SK-N-MC (cell line): ENCODE measurements around the gene PSMD1.

ENCODE experiments used
- DNase-seq: peaks from one replicate; pipeline ENCODE4 v3.0.0-alpha.2; 2011; ENCODE audit warnings: low read depth, low spot score
- H3K27ac ChIP-seq: fragments of 200-600 bp; sonication (generic); 2 replicates; pipeline ENCODE4 v1.5.1; 2016; ENCODE audit warnings: mixed run types
- H3K36me3 ChIP-seq: fragments of 200-600 bp; sonication (generic); 2 replicates; pipeline ENCODE4 v1.6.1; 2017; ENCODE audit warnings: antibody characterized with exemption, low read length, mixed read lengths; ENCODE audit not compliant: insufficient read depth
- H3K4me3 ChIP-seq: fragments of 200-600 bp; sonication (generic); 2 replicates; pipeline ENCODE4 v1.5.1; 2016
- H3K9ac ChIP-seq: fragments of 200-600 bp; sonication (generic); 2 replicates; pipeline ENCODE4 v1.8.0; 2017; ENCODE audit warnings: mixed run types, mixed read lengths; ENCODE audit not compliant: insufficient read length
- H3K9me3 ChIP-seq: fragments of 200-600 bp; sonication (generic); 2 replicates; pipeline ENCODE4 v1.6.1; 2017; ENCODE audit warnings: low read depth, mild to moderate bottlenecking, antibody characterized with exemption, low read length, moderate library complexity, mixed read lengths
- EZH2 ChIP-seq: fragments of 200-600 bp; sonication (generic); IDR thresholded peaks from one replicate; pipeline ENCODE4 v1.6.1; 2017; ENCODE audit warnings: antibody characterized with exemption
- FOXP2 ChIP-seq: optimal IDR thresholded peaks from 2 replicates; pipeline ENCODE3; 2011; ENCODE audit warnings: mild to moderate bottlenecking, moderate library complexity; ENCODE audit not compliant: insufficient read depth; ENCODE audit errors: extremely low read length, control extremely low read depth
- POLR2AphosphoS5 ChIP-seq: IDR thresholded peaks from 2 replicates; pipeline ENCODE4 v1.6.1; 2012; ENCODE audit warnings: mild to moderate bottlenecking, low read depth, low read length, borderline replicate concordance

Gene PSMD1

GRCh38 chr2:231144896-231145295, 88.2 kb downstream of the PSMD1 start:
- Histone ChIP-seq H3K27ac (no peak overlapping the region), H3K9me3 (no peaks in the 10 kb centered on the region), H3K9ac (no peak overlapping the region), H3K4me3 (no peak overlapping the region), H3K36me3 (peaks cover 46% of the 10 kb centered on the region)
- TF ChIP-seq EZH2 = no peak
- TF ChIP-seq FOXP2 = no peak
- no peak for TF ChIP-seq POLR2AphosphoS5
- DNase-seq = no peak

GRCh38 chr2:231146665-231147064, 90.0 kb downstream of the PSMD1 start:
- no peak overlapping the region for H3K27ac ChIP-seq
- DNase-seq = no peak
- H3K36me3 ChIP-seq = peaks cover 45% of the 10 kb centered on the region
- TF ChIP-seq EZH2 (no peak), FOXP2 (no peak), POLR2AphosphoS5 (no peak)
- H3K4me3 ChIP-seq = no peak overlapping the region
- H3K9me3 ChIP-seq = no peaks in the 10 kb centered on the region
- no peak overlapping the region for H3K9ac ChIP-seq

GRCh38 chr2:231152800-231153557, 96.3 kb downstream of the PSMD1 start:
- H3K9me3 ChIP-seq = no peaks in the 10 kb centered on the region
- H3K9ac ChIP-seq = no peak overlapping the region
- TF ChIP-seq FOXP2 = no peak
- no peak for TF ChIP-seq EZH2
- no peak for TF ChIP-seq POLR2AphosphoS5
- H3K27ac ChIP-seq = peak overlapping the region; percentile 30; the same call in 1 of the 2 replicates
- peaks cover 56% of the 10 kb centered on the region for H3K36me3 ChIP-seq
- H3K4me3 ChIP-seq = no peak overlapping the region
- DNase-seq = no peak

- DNase-seq = no peak
- Histone ChIP-seq H3K27ac (0 out of 2 replicates have a peak overlapping the region, but pooled peaks have one; percentile 3), H3K36me3 (peaks cover 53% of the 10 kb centered on the region), H3K4me3 (no peak overlapping the region), H3K9ac (no peak overlapping the region), H3K9me3 (no peaks in the 10 kb centered on the region)
- no peak for TF ChIP-seq FOXP2
- no peak for TF ChIP-seq POLR2AphosphoS5
- no peak for TF ChIP-seq EZH2
Observed at GRCh38 chr2:231159306-231159705, 102.6 kb downstream of the PSMD1 start.

GRCh38 chr2:231160701-231161100, 104.0 kb downstream of the PSMD1 start:
- no peak for TF ChIP-seq POLR2AphosphoS5
- no peak for TF ChIP-seq FOXP2
- TF ChIP-seq EZH2 = no peak
- Histone ChIP-seq H3K9ac (no peak overlapping the region), H3K4me3 (no peak overlapping the region), H3K36me3 (peaks cover 53% of the 10 kb centered on the region), H3K9me3 (no peaks in the 10 kb centered on the region), H3K27ac (no peak overlapping the region)
- no peak for DNase-seq

- DNase-seq = no peak
- Histone ChIP-seq H3K9me3 (no peaks in the 10 kb centered on the region), H3K9ac (no peak overlapping the region), H3K36me3 (peaks cover 55% of the 10 kb centered on the region), H3K27ac (no peak overlapping the region), H3K4me3 (no peak overlapping the region)
- no peak for TF ChIP-seq FOXP2
- TF ChIP-seq POLR2AphosphoS5 = no peak
- no peak for TF ChIP-seq EZH2
Observed at GRCh38 chr2:231161252-231161839, 104.7 kb downstream of the PSMD1 start.

- Histone ChIP-seq H3K9ac (no peak overlapping the region), H3K9me3 (no peaks in the 10 kb centered on the region), H3K36me3 (peaks cover 61% of the 10 kb centered on the region), H3K4me3 (no peak overlapping the region), H3K27ac (no peak overlapping the region)
- TF ChIP-seq EZH2 (no peak), FOXP2 (no peak), POLR2AphosphoS5 (no peak)
- DNase-seq = no peak
Observed at GRCh38 chr2:231161877-231162329, 105.2 kb downstream of the PSMD1 start.

GRCh38 chr2:231163011-231163410, 106.3 kb downstream of the PSMD1 start:
- Histone ChIP-seq H3K27ac (no peak overlapping the region), H3K4me3 (no peak overlapping the region), H3K36me3 (peaks cover 66% of the 10 kb centered on the region), H3K9ac (no peak overlapping the region), H3K9me3 (no peaks in the 10 kb centered on the region)
- DNase-seq = no peak
- no peak for TF ChIP-seq POLR2AphosphoS5
- no peak for TF ChIP-seq FOXP2
- TF ChIP-seq EZH2 = no peak

GRCh38 chr2:231163414-231164095, 106.9 kb downstream of the PSMD1 start:
- Histone ChIP-seq H3K36me3 (peaks cover 67% of the 10 kb centered on the region), H3K27ac (no peak overlapping the region), H3K9me3 (no peaks in the 10 kb centered on the region), H3K9ac (no peak overlapping the region), H3K4me3 (no peak overlapping the region)
- TF ChIP-seq FOXP2 = no peak
- no peak for TF ChIP-seq EZH2
- no peak for TF ChIP-seq POLR2AphosphoS5
- no peak for DNase-seq
